OCI-M2 (cell line): ENCODE data around the gene SLC17A1.
"Not testable (repeated sequence)": the region's sequence is repeated elsewhere in the genome, so short reads cannot be mapped to it uniquely, and the experiment has no call there.

ENCODE experiments used
- DNase-seq: peaks from one replicate; lab custom pipeline; 2025; ENCODE audit not compliant: unreplicated experiment; lab: John Stamatoyannopoulos, UW

Gene SLC17A1

GRCh38 chr6:25757936-25758642 is 73.8 kb downstream of the SLC17A1 start:
- no peak for DNase-seq

- no peak for DNase-seq
Measured at GRCh38 chr6:25756382-25757363, 75.2 kb downstream of the SLC17A1 start.

- no peak for DNase-seq
Measured at GRCh38 chr6:25755483-25755882, 76.4 kb downstream of the SLC17A1 start.

GRCh38 chr6:25754535-25754934 is 77.3 kb downstream of the SLC17A1 start, which contains the start of gene SLC17A4:
Gene SLC17A4 (plus strand): TSS chr6:25754742. CDS start chr6:25761963, 7,221 bp downstream.
- DNase-seq = no peak

- no peak for DNase-seq
Measured at GRCh38 chr6:25753079-25753478, 78.8 kb downstream of the SLC17A1 start.

- no peak for DNase-seq
Measured at GRCh38 chr6:25750906-25751305, 80.9 kb downstream of the SLC17A1 start.

GRCh38 chr6:25749837-25750236 is 82.0 kb downstream of the SLC17A1 start:
- no peak for DNase-seq

GRCh38 chr6:25748601-25749517 is 83.0 kb downstream of the SLC17A1 start:
- not testable (repeated sequence) for DNase-seq

- no peak for DNase-seq
Measured at GRCh38 chr6:25748049-25748448, 83.8 kb downstream of the SLC17A1 start.

- no peak for DNase-seq
Measured at GRCh38 chr6:25747477-25747876, 84.4 kb downstream of the SLC17A1 start.

GRCh38 chr6:25746968-25747367 is 84.9 kb downstream of the SLC17A1 start:
- DNase-seq = no peak

- DNase-seq = no peak
Measured at GRCh38 chr6:25745836-25746235, 86.0 kb downstream of the SLC17A1 start.

GRCh38 chr6:25743868-25744267 is 88.0 kb downstream of the SLC17A1 start:
- DNase-seq = no peak

GRCh38 chr6:25735261-25735660 is 96.6 kb downstream of the SLC17A1 start:
- no peak for DNase-seq
